ENCODE data around the gene MICAL2. TPM values are rescaled to one million over a fixed set of nuclear protein-coding genes. Genes with fewer than 3 reads are reported as not detected.
A peak's percentile ranks its signal among the peaks of the same experiment; 100 is the strongest.

Gene MICAL2
- total and polyA plus RNA-seq, 2 of the 13 experiments (the other 11 are each of a cell fraction or from before 2014, with no cell fraction given), result 0.78 to 1.1 TPM

DNA sequence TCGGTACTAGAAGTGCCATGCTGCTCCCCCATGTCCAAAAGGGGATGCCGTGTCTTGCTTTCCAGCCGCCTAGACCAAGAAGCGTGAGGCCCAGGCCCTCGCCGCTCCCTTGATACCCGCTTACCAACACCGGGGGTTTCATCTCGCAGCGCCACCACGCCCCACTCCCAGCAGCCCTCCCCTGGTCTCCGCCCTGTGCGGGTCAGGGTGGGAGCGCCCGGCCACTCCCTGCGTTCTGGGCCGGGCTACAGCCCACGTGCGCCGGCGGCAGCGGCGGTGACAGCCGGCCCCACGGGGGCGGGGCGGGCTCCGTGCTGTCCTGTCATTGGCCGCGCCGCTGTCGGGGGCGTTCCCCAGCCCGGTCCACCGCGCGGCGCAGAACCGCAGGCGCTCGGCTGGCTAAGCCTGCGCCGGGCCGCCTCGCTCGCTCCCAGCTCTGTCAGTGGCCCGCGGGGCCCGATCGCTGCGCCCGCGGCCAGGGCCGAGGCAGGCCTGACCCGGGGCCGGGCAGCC lies at the start of gene MICAL2 (continued):
- TF ChIP-seq ZBTB3 (CRISPR knock-in tag; IDR thresholded peaks at IDR 0.05; ENCODE audit: borderline replicate concordance, low read depth), result no peak
- TF ChIP-seq, protein P1, sequence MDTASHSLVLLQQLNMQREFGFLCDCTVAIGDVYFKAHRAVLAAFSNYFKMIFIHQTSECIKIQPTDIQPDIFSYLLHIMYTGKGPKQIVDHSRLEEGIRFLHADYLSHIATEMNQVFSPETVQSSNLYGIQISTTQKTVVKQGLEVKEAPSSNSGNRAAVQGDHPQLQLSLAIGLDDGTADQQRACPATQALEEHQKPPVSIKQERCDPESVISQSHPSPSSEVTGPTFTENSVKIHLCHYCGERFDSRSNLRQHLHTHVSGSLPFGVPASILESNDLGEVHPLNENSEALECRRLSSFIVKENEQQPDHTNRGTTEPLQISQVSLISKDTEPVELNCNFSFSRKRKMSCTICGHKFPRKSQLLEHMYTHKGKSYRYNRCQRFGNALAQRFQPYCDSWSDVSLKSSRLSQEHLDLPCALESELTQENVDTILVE (CRISPR knock-in tag; IDR thresholded peaks at IDR 0.05), result no peak
- no peak for TF ChIP-seq TAF1 (CRISPR knock-in tag; IDR thresholded peaks at IDR 0.05)
- TF ChIP-seq ZNF879 (CRISPR knock-in tag; IDR thresholded peaks at IDR 0.05), result no peak
- TF ChIP-seq, protein P2, sequence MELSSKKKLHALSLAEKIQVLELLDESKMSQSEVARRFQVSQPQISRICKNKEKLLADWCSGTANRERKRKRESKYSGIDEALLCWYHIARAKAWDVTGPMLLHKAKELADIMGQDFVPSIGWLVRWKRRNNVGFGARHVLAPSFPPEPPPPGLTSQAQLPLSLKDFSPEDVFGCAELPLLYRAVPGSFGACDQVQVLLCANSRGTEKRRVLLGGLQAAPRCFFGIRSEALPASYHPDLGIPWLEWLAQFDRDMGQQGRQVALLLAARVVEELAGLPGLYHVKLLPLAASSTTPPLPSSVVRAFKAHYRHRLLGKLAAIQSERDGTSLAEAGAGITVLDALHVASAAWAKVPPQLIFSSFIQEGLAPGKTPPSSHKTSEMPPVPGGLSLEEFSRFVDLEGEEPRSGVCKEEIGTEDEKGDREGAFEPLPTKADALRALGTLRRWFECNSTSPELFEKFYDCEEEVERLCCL (CRISPR knock-in tag; IDR thresholded peaks at IDR 0.05; ENCODE audit: borderline replicate concordance), result no peak
- TF ChIP-seq, protein P3, sequence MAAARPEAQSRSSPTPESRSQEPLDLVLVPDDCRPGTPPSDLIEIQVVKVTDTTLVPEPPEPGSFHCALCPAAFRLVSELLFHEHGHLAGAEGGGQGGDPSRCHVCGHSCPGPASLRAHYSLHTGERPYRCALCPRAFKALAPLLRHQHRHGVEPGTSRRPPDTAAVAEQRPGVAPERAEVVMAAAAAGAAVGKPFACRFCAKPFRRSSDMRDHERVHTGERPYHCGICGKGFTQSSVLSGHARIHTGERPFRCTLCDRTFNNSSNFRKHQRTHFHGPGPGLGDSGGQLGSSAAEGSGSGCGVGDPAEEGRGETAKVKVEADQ (CRISPR knock-in tag; IDR thresholded peaks at IDR 0.05; ENCODE audit: borderline replicate concordance), result 0 out of 2 replicates have a peak, but pooled peaks have one; percentile 50
- TF ChIP-seq ZNF543 (CRISPR knock-in tag; IDR thresholded peaks at IDR 0.05), result no peak
- no peak for TF ChIP-seq ZNF530 (CRISPR knock-in tag; IDR thresholded peaks at IDR 0.05; ENCODE audit: low read depth)
- TF ChIP-seq IKZF4 (CRISPR knock-in tag; IDR thresholded peaks at IDR 0.05; ENCODE audit: borderline replicate concordance, low read depth, not compliant biosample characterization), result no peak
- TF ChIP-seq, protein P4, sequence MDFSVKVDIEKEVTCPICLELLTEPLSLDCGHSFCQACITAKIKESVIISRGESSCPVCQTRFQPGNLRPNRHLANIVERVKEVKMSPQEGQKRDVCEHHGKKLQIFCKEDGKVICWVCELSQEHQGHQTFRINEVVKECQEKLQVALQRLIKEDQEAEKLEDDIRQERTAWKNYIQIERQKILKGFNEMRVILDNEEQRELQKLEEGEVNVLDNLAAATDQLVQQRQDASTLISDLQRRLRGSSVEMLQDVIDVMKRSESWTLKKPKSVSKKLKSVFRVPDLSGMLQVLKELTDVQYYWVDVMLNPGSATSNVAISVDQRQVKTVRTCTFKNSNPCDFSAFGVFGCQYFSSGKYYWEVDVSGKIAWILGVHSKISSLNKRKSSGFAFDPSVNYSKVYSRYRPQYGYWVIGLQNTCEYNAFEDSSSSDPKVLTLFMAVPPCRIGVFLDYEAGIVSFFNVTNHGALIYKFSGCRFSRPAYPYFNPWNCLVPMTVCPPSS (IDR thresholded peaks at IDR 0.05), result no peak
- TF ChIP-seq REL (CRISPR knock-in tag; conservative IDR thresholded peaks at IDR 0.05), result no peak
- TF ChIP-seq NR2F1 (CRISPR knock-in tag; IDR thresholded peaks at IDR 0.05), result no peak
- no peak for TF ChIP-seq ZNF451 (CRISPR knock-in tag; IDR thresholded peaks at IDR 0.05)
- no peak for TF ChIP-seq PCBP2 (optimal IDR thresholded peaks at IDR 0.05; ENCODE audit: low read depth, low read length, poor library complexity, severe bottlenecking)
- TF ChIP-seq FLYWCH1 (CRISPR knock-in tag; IDR thresholded peaks at IDR 0.05), result no peak
- TF ChIP-seq GATA4 (IDR thresholded peaks at IDR 0.05; ENCODE audit: borderline replicate concordance, low read depth), result no peak
- no peak for TF ChIP-seq ZNF557 (CRISPR knock-in tag; IDR thresholded peaks at IDR 0.05)
- no peak for TF ChIP-seq KLF9 (CRISPR knock-in tag; IDR thresholded peaks at IDR 0.05; ENCODE audit: low read depth)
- TF ChIP-seq ZNF780A (CRISPR knock-in tag; IDR thresholded peaks at IDR 0.05), result no peak
- TF ChIP-seq, protein P5, sequence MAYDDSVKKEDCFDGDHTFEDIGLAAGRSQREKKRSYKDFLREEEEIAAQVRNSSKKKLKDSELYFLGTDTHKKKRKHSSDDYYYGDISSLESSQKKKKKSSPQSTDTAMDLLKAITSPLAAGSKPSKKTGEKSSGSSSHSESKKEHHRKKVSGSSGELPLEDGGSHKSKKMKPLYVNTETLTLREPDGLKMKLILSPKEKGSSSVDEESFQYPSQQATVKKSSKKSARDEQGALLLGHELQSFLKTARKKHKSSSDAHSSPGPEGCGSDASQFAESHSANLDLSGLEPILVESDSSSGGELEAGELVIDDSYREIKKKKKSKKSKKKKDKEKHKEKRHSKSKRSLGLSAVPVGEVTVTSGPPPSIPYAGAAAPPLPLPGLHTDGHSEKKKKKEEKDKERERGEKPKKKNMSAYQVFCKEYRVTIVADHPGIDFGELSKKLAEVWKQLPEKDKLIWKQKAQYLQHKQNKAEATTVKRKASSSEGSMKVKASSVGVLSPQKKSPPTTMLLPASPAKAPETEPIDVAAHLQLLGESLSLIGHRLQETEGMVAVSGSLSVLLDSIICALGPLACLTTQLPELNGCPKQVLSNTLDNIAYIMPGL (CRISPR knock-in tag; IDR thresholded peaks at IDR 0.05; ENCODE audit: borderline replicate concordance in 1 of 2, low read depth in 1 of 2), result no peak
- TF ChIP-seq, protein P6, sequence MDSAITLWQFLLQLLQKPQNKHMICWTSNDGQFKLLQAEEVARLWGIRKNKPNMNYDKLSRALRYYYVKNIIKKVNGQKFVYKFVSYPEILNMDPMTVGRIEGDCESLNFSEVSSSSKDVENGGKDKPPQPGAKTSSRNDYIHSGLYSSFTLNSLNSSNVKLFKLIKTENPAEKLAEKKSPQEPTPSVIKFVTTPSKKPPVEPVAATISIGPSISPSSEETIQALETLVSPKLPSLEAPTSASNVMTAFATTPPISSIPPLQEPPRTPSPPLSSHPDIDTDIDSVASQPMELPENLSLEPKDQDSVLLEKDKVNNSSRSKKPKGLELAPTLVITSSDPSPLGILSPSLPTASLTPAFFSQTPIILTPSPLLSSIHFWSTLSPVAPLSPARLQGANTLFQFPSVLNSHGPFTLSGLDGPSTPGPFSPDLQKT (CRISPR knock-in tag; IDR thresholded peaks at IDR 0.05; ENCODE audit: borderline replicate concordance), result no peak
